Measurements from ENCODE around the gene FOXC2.

DNA sequence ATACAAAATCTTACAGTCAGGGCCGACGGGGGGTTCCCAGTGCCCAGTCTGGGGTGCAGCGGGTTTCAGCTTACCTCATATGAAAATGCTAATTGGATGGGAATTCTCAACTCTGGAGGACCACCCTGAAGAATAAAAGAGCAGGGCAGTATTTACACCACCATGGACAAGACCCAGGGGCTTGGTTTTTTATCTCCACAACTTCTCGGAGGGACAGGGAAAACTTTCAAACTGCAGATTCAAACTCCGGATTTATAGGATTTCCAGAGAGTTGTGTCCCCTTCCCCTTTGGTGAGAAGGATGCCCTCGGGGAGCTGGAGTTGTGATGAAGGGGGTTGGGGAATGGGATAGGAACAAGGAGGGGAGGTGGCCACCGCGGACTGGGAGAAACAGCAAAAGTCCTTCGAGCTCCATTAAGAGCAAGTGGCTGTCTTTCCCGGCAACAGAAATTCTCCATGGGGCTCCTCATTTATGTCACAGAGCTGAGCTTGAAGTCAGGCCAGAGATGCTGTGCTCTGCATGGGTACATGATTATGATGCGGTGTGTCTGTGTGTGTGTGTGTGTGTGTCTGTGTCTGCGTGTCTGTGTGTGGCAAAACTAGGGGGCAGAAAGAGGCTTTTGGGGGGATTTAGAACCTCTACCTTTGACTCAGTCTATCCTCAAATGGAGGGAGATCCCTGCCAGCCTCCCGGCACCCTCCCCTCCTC is 27.4 kb downstream of the FOXC2 start:
- TF ChIP-seq, protein P1, sequence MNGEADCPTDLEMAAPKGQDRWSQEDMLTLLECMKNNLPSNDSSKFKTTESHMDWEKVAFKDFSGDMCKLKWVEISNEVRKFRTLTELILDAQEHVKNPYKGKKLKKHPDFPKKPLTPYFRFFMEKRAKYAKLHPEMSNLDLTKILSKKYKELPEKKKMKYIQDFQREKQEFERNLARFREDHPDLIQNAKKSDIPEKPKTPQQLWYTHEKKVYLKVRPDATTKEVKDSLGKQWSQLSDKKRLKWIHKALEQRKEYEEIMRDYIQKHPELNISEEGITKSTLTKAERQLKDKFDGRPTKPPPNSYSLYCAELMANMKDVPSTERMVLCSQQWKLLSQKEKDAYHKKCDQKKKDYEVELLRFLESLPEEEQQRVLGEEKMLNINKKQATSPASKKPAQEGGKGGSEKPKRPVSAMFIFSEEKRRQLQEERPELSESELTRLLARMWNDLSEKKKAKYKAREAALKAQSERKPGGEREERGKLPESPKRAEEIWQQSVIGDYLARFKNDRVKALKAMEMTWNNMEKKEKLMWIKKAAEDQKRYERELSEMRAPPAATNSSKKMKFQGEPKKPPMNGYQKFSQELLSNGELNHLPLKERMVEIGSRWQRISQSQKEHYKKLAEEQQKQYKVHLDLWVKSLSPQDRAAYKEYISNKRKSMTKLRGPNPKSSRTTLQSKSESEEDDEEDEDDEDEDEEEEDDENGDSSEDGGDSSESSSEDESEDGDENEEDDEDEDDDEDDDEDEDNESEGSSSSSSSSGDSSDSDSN (CRISPR knock-in tag; IDR thresholded peaks at IDR 0.05): no peak
- TF ChIP-seq MTF1 (CRISPR knock-in tag; IDR thresholded peaks at IDR 0.05) (no peak), IRF1 (CRISPR knock-in tag; IDR thresholded peaks at IDR 0.05; ENCODE audit: low read depth) (no peak), ZNF280D (CRISPR knock-in tag; IDR thresholded peaks at IDR 0.05) (no peak)
